Neuronal stem cell (in vitro differentiated cells): ENCODE measurements around the gene KRT12.

Experiments used
- DNase-seq: peaks from one replicate; pipeline ENCODE4 v3.0.0-alpha.2; 2013; ENCODE audit warnings: low spot score
- H2AFZ ChIP-seq: one replicate; pipeline ENCODE4 v1.6.1; 2013; ENCODE audit warnings: mild to moderate bottlenecking, low read length, inconsistent platforms
- H2AK5ac ChIP-seq: 2 replicates; pipeline ENCODE4 v1.6.1; 2013; ENCODE audit warnings: low read depth, mild to moderate bottlenecking, inconsistent platforms, low read length, moderate library complexity, mixed read lengths
- H2BK120ac ChIP-seq: 2 replicates; pipeline ENCODE4 v1.6.1; 2013; ENCODE audit warnings: low read depth, mild to moderate bottlenecking, inconsistent platforms, low read length, moderate library complexity, mixed read lengths
- H2BK12ac ChIP-seq: one replicate; pipeline ENCODE4 v1.6.1; 2013; ENCODE audit warnings: low read length, inconsistent platforms
- H2BK15ac ChIP-seq: 2 replicates; pipeline ENCODE4 v1.6.1; 2013; ENCODE audit warnings: mild to moderate bottlenecking, low read length, inconsistent platforms, mixed read lengths
- H2BK5ac ChIP-seq: one replicate; pipeline ENCODE4 v1.6.1; 2013; ENCODE audit warnings: inconsistent platforms, mild to moderate bottlenecking, low read length, moderate library complexity
- H3K14ac ChIP-seq: one replicate; pipeline ENCODE4 v1.6.1; 2013; ENCODE audit warnings: low read length, inconsistent platforms
- H3K18ac ChIP-seq: 2 replicates; pipeline ENCODE4 v1.6.1; 2013; ENCODE audit warnings: low read length, inconsistent platforms
- H3K23ac ChIP-seq: 2 replicates; pipeline ENCODE4 v1.6.1; 2013; ENCODE audit warnings: low read depth, mild to moderate bottlenecking, mixed read lengths, low read length, inconsistent platforms; ENCODE audit not compliant: poor library complexity
- H3K27ac ChIP-seq: replicated peaks from 3 replicates; pipeline ENCODE4 v1.5.1; 2013; ENCODE audit warnings: low read length, inconsistent platforms
- H3K27me3 ChIP-seq, 3 experiments: 2 replicates each; pipeline ENCODE4 v1.6.1; 2013; ENCODE audit warnings: low read length in 3 of 3, mild to moderate bottlenecking in 2 of 3, inconsistent platforms in 1 of 3, low read depth in 1 of 3, mixed read lengths in 1 of 3, moderate library complexity in 1 of 3; ENCODE audit not compliant: control insufficient read depth in 3 of 3, insufficient read depth in 3 of 3
- H3K36me3 ChIP-seq, 2 donors: replicated peaks in 1 of 2; 2 replicates each; pipeline ENCODE4 v1.6.1; 2013; ENCODE audit warnings: low read length in 2 of 2; ENCODE audit not compliant: control insufficient read depth in 2 of 2, insufficient read depth in 2 of 2
- H3K4ac ChIP-seq: 2 replicates; pipeline ENCODE4 v1.6.1; 2013; ENCODE audit warnings: inconsistent platforms, mild to moderate bottlenecking, low read length, moderate library complexity
- H3K4me1 ChIP-seq, 2 donors: 1 replicate in 1 of 2; 2 replicates in 1 of 2; pipeline ENCODE4 v1.6.1; 2013; ENCODE audit warnings: low read length in 2 of 2, low read depth in 1 of 2; ENCODE audit not compliant: control insufficient read depth in 2 of 2, insufficient read depth in 1 of 2
- H3K4me2 ChIP-seq: one replicate; pipeline ENCODE4 v1.6.1; 2013; ENCODE audit warnings: mild to moderate bottlenecking, low read length, inconsistent platforms; ENCODE audit not compliant: insufficient read depth, poor library complexity, severe bottlenecking
- H3K4me3 ChIP-seq, 2 donors: 2 replicates each; pipeline ENCODE4 v1.5.1; 2013; ENCODE audit warnings: low read length in 2 of 2, mild to moderate bottlenecking in 2 of 2, inconsistent platforms in 1 of 2, moderate library complexity in 1 of 2
- H3K79me1 ChIP-seq: one replicate; pipeline ENCODE4 v1.6.1; 2013; ENCODE audit warnings: low read depth, mild to moderate bottlenecking, inconsistent platforms, low read length, moderate library complexity
- H3K9ac ChIP-seq: one replicate; pipeline ENCODE4 v1.6.1; 2013; ENCODE audit warnings: mild to moderate bottlenecking, low read depth, low read length, inconsistent platforms; ENCODE audit not compliant: poor library complexity
- H3K9me3 ChIP-seq, 2 donors: replicated peaks in 1 of 2; 2 replicates each; pipeline versions ENCODE3 to v1.6.1; 2013; ENCODE audit warnings: low read length in 2 of 2, mild to moderate bottlenecking in 2 of 2, inconsistent platforms in 1 of 2, low read depth in 1 of 2, mixed read lengths in 1 of 2, moderate library complexity in 1 of 2; ENCODE audit not compliant: control insufficient read depth in 2 of 2, insufficient read depth in 1 of 2
- H4K8ac ChIP-seq: one replicate; pipeline ENCODE4 v1.6.1; 2013; ENCODE audit warnings: low read depth, mild to moderate bottlenecking, inconsistent platforms, low read length, moderate library complexity
- H4K91ac ChIP-seq: one replicate; pipeline ENCODE4 v1.6.1; 2013; ENCODE audit warnings: low read length, low read depth, mild to moderate bottlenecking, inconsistent platforms; ENCODE audit not compliant: poor library complexity
- WGBS, 2 donors: extraction: QIAGEN DNeasy Blood & Tissue Kit; methylation state at CpG; one replicate each; pipeline ENCODE4 v1.1.7; 2013; ENCODE audit warnings: missing lambda C conversion rate in 2 of 2, mixed read lengths in 1 of 2; ENCODE audit not compliant: insufficient read length in 2 of 2, insufficient replicate concordance in 1 of 2; ENCODE audit errors: extremely low coverage in 2 of 2; 5-methylcytosine and 5-hydroxymethylcytosine counted together

Gene KRT12

GRCh38 chr17:40818733-40819527 lies 48.1 kb downstream of the KRT12 start:
- Histone ChIP-seq H2AFZ (peak overlapping the region; percentile 98), H4K91ac (no peak overlapping the region), H3K4me1 (peaks cover 0 to 2% of the 10 kb centered on the region in 2 donors), H4K8ac (no peak overlapping the region), H3K9me3 (peaks cover 0 to 1% of the 10 kb centered on the region in 2 donors), H2BK12ac (no peak overlapping the region), H2BK15ac (no peak overlapping the region), H3K14ac (no peak overlapping the region), H2AK5ac (no peak overlapping the region), H2BK5ac (no peak overlapping the region), H3K9ac (peak overlapping the region; percentile 77), H3K36me3 (peaks cover 5 to 17% of the 10 kb centered on the region in 2 donors), H3K23ac (peak overlapping the region; percentile 85), H3K79me1 (no peaks in the 10 kb centered on the region), H2BK120ac (no peak overlapping the region), H3K4me3 (peak overlapping the region; percentile 82 to 84), H3K27ac (peak overlapping the region; percentile 63), H3K4ac (no peak overlapping the region), H3K27me3 (no peaks in the 10 kb centered on the region), H3K4me2 (peak overlapping the region; percentile 43), H3K18ac (peak overlapping the region; percentile 95)
- DNase-seq: peak; percentile 78
- no CpG with 5 or more reads among the region's 73 CpGs for WGBS, 2 donors

DNA sequence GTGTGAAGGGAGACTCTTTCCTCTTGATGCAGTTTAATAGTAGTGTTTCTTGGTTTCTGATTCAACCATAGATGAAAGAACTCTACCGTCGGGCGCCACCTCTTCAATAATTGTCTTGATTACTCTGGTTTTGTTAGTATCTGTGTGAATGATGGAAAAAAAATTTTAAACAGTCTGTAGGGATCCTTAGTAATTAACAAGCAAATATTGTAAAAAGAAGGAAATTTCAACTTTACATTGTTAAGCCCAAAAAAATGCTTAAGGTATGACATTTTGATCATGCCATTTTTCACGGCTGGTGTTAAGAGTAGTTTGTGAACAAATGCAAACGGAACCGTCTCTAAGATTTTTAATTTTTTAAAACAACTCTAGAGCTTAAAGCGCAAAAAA lies 48.7 kb downstream of the KRT12 start:
- H3K36me3 ChIP-seq: peaks cover 5 to 17% of the 10 kb centered on the region in 2 donors
- no peak overlapping the region for H2AK5ac ChIP-seq
- peaks cover 0 to 2% of the 10 kb centered on the region in 2 donors for H3K4me1 ChIP-seq
- peaks cover 0 to 1% of the 10 kb centered on the region in 2 donors for H3K9me3 ChIP-seq
- no peak overlapping the region for H4K8ac ChIP-seq
- no peak overlapping the region for H3K9ac ChIP-seq
- WGBS, 2 donors: no CpG with 5 or more reads among the region's 7 CpGs
- H3K18ac ChIP-seq: no peak overlapping the region
- peak overlapping the region; percentile 98 for H2AFZ ChIP-seq
- no peak for DNase-seq
- no peak overlapping the region for H3K4ac ChIP-seq
- no peak overlapping the region for H3K14ac ChIP-seq
- no peaks in the 10 kb centered on the region for H3K27me3 ChIP-seq
- no peak overlapping the region for H3K23ac ChIP-seq
- H3K27ac ChIP-seq: peak overlapping the region; percentile 63
- peak overlapping the region; percentile 82 to 84 for H3K4me3 ChIP-seq
- H2BK120ac ChIP-seq: no peak overlapping the region
- no peaks in the 10 kb centered on the region for H3K79me1 ChIP-seq
- no peak overlapping the region for H4K91ac ChIP-seq
- H2BK5ac ChIP-seq: no peak overlapping the region
- H2BK12ac ChIP-seq: no peak overlapping the region
- no peak overlapping the region for H2BK15ac ChIP-seq
- H3K4me2 ChIP-seq: no peak overlapping the region

- H4K8ac ChIP-seq: no peak overlapping the region
- peaks cover 0 to 2% of the 10 kb centered on the region in 2 donors for H3K4me1 ChIP-seq
- H3K4ac ChIP-seq: no peak overlapping the region
- no peak overlapping the region for H3K27ac ChIP-seq
- H2AK5ac ChIP-seq: no peak overlapping the region
- H2BK12ac ChIP-seq: no peak overlapping the region
- DNase-seq: no peak
- H2BK120ac ChIP-seq: no peak overlapping the region
- H3K14ac ChIP-seq: no peak overlapping the region
- H2AFZ ChIP-seq: no peak overlapping the region
- H3K9ac ChIP-seq: no peak overlapping the region
- H3K4me3 ChIP-seq: peak overlapping the region in 1 of 2 donors; percentile 45
- peaks cover 4 to 14% of the 10 kb centered on the region in 2 donors for H3K36me3 ChIP-seq
- H3K27me3 ChIP-seq: no peaks in the 10 kb centered on the region
- H2BK15ac ChIP-seq: no peak overlapping the region
- H2BK5ac ChIP-seq: no peak overlapping the region
- H3K4me2 ChIP-seq: no peak overlapping the region
- no peak overlapping the region for H3K23ac ChIP-seq
- no peak overlapping the region for H4K91ac ChIP-seq
- no peak overlapping the region for H3K18ac ChIP-seq
- WGBS, 2 donors: no CpG with 5 or more reads among the region's 4 CpGs
- H3K79me1 ChIP-seq: no peaks in the 10 kb centered on the region
- no peaks in the 10 kb centered on the region for H3K9me3 ChIP-seq
Observed at GRCh38 chr17:40817103-40817682, 49.8 kb downstream of the KRT12 start.

GRCh38 chr17:40816569-40816968 lies 50.5 kb downstream of the KRT12 start:
- Histone ChIP-seq H4K91ac (no peak overlapping the region), H2BK15ac (no peak overlapping the region), H3K79me1 (no peaks in the 10 kb centered on the region), H3K27me3 (no peaks in the 10 kb centered on the region), H2AK5ac (no peak overlapping the region), H3K4me2 (no peak overlapping the region), H3K4me1 (peaks cover 0 to 2% of the 10 kb centered on the region in 2 donors), H3K36me3 (peaks cover 4 to 14% of the 10 kb centered on the region in 2 donors), H3K14ac (no peak overlapping the region), H2BK5ac (no peak overlapping the region), H3K4me3 (no peak overlapping the region), H2BK12ac (no peak overlapping the region), H2AFZ (no peak overlapping the region), H3K27ac (no peak overlapping the region), H3K23ac (no peak overlapping the region), H4K8ac (no peak overlapping the region), H2BK120ac (no peak overlapping the region), H3K9me3 (no peaks in the 10 kb centered on the region), H3K4ac (no peak overlapping the region), H3K9ac (no peak overlapping the region), H3K18ac (no peak overlapping the region)
- no CpG with 5 or more reads among the region's 3 CpGs for WGBS, 2 donors
- no peak for DNase-seq
